Ishikawa (cell line): ENCODE measurements around the gene SPATA33.

Experiments used
- CEBPB ChIP-seq: IDR thresholded peaks from 2 replicates; pipeline ENCODE4 v1.6.1; 2012
- CREB1 ChIP-seq: IDR thresholded peaks from 2 replicates; pipeline ENCODE4 v1.6.1; 2012; ENCODE audit warnings: low read depth
- EGR1 ChIP-seq: IDR thresholded peaks from 2 replicates; pipeline ENCODE4 v1.6.1; 2012
- EP300 ChIP-seq: IDR thresholded peaks from 2 replicates; pipeline ENCODE4 v1.6.1; 2012; ENCODE audit warnings: borderline replicate concordance
- FOXM1 ChIP-seq: IDR thresholded peaks from 2 replicates; pipeline ENCODE4 v1.6.1; 2012; ENCODE audit warnings: low read depth, borderline replicate concordance
- MAX ChIP-seq: IDR thresholded peaks from 2 replicates; pipeline ENCODE4 v1.6.1; 2012
- NFIC ChIP-seq: IDR thresholded peaks from 2 replicates; pipeline ENCODE4 v1.6.1; 2012
- RAD21 ChIP-seq: IDR thresholded peaks from 2 replicates; pipeline ENCODE4 v1.6.1; 2012; ENCODE audit warnings: low read depth
- REST ChIP-seq: IDR thresholded peaks from 2 replicates; pipeline ENCODE4 v1.6.1; 2012; ENCODE audit warnings: low read depth, mild to moderate bottlenecking
- TAF1 ChIP-seq: IDR thresholded peaks from 2 replicates; pipeline ENCODE4 v1.6.1; 2012; ENCODE audit warnings: low read depth, mild to moderate bottlenecking
- TCF12 ChIP-seq: IDR thresholded peaks from 2 replicates; pipeline ENCODE4 v1.6.1; 2012; ENCODE audit warnings: low read depth
- TEAD4 ChIP-seq: IDR thresholded peaks from 2 replicates; pipeline ENCODE4 v1.6.1; 2012
- YY1 ChIP-seq: IDR thresholded peaks from 2 replicates; pipeline ENCODE4 v1.6.1; 2012; ENCODE audit warnings: low read depth
- ZBTB7A ChIP-seq: IDR thresholded peaks from 2 replicates; pipeline ENCODE4 v1.6.1; 2012; ENCODE audit warnings: low read depth
- TF ChIP-seq, protein P1 (sequence below): IDR thresholded peaks from 2 replicates; pipeline ENCODE4 v1.6.1; 2012

SPATA33 gene

GRCh38 chr16:89641458-89642119, 16.0 kb upstream of the SPATA33 start:
- TF ChIP-seq CREB1 (no peak), TEAD4 (peak; percentile 39; the same call in 1 of the 2 replicates)

DNA sequence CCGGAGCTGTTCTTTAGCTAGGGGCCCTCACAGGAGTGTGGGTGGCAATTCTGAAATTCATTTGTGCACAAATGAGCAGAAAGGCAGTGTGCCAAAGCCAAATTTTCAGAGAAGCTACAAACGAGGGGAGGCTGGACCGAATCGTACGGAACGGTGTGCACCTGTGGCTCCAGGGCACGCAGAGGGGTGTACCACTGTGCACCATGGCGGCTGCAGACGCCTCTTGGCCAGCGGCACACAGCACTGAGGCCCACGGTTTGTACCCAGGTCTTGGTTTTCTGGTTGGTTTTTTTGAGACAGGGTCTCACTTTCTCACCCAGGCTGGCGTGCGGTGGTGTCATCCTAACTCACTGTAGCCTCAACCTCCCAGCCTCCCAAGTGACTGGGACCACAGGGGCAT, 15.1 kb upstream of the SPATA33 start:
- no peak for TF ChIP-seq RAD21
- no peak for TF ChIP-seq NFIC
- no peak for TF ChIP-seq YY1
- no peak for TF ChIP-seq TEAD4
- no peak for TF ChIP-seq EGR1
- TF ChIP-seq EP300: no peak
- no peak for TF ChIP-seq TCF12
- TF ChIP-seq ZBTB7A: no peak
- TF ChIP-seq CREB1: no peak

DNA sequence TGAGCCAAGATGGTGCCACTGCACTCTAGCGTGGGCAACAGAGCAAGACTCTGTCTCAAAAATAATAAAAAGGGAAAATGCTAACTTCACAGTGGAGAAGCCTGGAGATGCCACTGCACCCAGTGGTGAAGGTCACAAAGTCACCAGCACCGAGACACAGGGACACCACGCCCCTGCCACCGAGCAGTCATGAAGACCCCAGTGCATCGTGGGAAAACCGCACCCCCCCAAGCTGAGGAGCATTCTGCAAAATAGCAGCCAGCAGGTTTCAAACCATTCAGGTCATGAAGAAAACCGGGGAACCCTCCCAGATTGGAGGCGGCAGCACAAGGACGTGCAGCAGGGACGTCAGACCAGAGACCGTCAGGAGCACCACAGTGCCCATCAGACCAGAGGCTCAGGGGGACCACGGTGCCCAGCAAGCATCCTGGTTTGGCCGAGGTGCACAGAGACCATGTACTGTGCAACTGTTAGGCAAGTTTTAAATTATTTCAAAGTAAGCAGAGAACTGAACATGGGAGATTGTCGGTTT, 13.8 kb upstream of the SPATA33 start:
- TF ChIP-seq EP300: no peak
- TF ChIP-seq TCF12: no peak
- TF ChIP-seq TAF1: no peak

GRCh38 chr16:89645122-89645521, 12.5 kb upstream of the SPATA33 start:
- no peak for TF ChIP-seq MAX
- TF ChIP-seq TCF12: no peak
- no peak for TF ChIP-seq ZBTB7A
- no peak for TF ChIP-seq NFIC
- no peak for TF ChIP-seq CREB1
- no peak for TF ChIP-seq FOXM1
- no peak for TF ChIP-seq EP300
- TF ChIP-seq, protein P1, sequence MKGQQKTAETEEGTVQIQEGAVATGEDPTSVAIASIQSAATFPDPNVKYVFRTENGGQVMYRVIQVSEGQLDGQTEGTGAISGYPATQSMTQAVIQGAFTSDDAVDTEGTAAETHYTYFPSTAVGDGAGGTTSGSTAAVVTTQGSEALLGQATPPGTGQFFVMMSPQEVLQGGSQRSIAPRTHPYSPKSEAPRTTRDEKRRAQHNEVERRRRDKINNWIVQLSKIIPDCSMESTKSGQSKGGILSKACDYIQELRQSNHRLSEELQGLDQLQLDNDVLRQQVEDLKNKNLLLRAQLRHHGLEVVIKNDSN: no peak
- TF ChIP-seq EGR1: no peak
- TF ChIP-seq YY1: no peak
- TF ChIP-seq REST: no peak
- TF ChIP-seq TEAD4: no peak
- TF ChIP-seq RAD21: no peak
- TF ChIP-seq CEBPB: no peak
- TF ChIP-seq TAF1: no peak

- TF ChIP-seq TCF12: no peak
These were observed 11.4 kb upstream of the SPATA33 start for GRCh38 chr16:89646270-89646669.

GRCh38 chr16:89646906-89647305, 10.7 kb upstream of the SPATA33 start:
- TF ChIP-seq RAD21 (no peak), MAX (no peak), ZBTB7A (no peak), TCF12 (no peak), FOXM1 (no peak), EP300 (no peak), TAF1 (no peak), NFIC (no peak)

DNA sequence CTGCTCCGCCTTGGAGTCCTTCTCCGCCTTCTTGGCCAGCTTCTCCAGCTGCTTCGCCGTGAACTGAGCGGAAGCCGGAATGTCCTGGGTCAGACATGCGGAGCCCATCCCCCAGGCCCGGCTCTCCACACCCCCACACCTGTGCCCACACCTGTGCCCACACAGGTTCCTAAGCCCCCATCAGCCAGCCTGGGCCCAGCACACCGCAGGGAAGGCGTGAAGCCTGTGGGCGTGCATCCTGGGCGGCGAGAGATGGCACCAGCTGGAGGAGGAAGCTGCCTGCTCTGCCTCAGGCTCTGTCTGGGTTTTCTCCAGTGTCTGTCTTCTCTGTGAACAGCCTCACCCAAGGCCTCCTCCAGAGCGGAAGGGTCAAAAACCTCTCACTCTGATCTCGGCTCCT, 6.1 kb upstream of the SPATA33 start:
- TF ChIP-seq TAF1 (no peak), RAD21 (no peak), YY1 (no peak), CREB1 (no peak), REST (no peak), CEBPB (no peak), TEAD4 (no peak), NFIC (no peak), TCF12 (no peak), FOXM1 (no peak), MAX (no peak), EP300 (no peak)
- TF ChIP-seq, protein P1: no peak
